NCI-H1417 (cell line): ENCODE results near the gene CASP6.
"Not testable (repeated sequence)": the region's sequence is repeated elsewhere in the genome, so short reads cannot be mapped to it uniquely, and the experiment has no call there.

Experiments
- DNase-seq, 3 experiments: peaks; one replicate each; lab custom pipeline; 2025; lab: John Stamatoyannopoulos, UW

CASP6 gene

DNA sequence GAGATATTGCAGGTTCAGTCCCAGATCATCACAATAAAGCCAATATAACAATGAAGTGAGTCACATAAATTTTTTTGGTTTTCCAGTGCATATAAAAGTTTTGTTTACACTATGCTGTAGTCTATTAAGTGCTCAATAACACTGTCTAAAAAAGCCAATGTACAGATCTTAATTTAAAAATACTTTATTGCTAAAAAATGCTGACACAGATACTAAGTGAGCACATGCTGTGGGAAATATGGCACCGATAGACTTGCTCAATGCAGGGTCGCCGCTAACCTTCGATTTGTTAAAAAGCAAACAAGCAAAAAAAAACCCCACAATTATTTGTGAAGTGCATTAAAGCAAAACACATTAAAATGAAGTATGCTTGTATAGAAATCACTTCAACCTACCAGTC, 16.4 kb upstream of the CASP6 start:
- no peak for DNase-seq

- no peak for DNase-seq
Observed at GRCh38 chr4:109718759-109719158, 15.5 kb upstream of the CASP6 start.

GRCh38 chr4:109713500-109713899, 10.3 kb upstream of the CASP6 start:
- DNase-seq: no peak

DNA sequence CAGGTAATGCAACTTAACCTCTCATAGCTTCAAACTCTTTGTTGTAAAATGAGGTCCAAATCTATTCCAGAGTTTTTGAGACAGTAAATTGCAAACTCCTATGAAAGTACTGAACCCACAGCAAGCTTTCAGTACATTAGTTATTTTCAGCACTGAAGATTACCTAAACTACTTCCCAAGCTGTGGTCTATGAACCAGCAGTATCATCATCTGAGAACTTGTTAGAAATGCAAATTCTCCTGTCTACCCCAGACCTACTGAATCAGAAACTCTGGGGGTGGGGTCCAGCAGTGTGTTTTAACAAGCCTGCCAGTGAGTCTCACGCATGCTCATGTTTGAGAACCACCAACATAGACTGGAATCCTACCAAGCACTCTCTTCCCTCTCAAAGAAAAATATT, 5.7 kb upstream of the CASP6 start:
- no peak for DNase-seq

DNA sequence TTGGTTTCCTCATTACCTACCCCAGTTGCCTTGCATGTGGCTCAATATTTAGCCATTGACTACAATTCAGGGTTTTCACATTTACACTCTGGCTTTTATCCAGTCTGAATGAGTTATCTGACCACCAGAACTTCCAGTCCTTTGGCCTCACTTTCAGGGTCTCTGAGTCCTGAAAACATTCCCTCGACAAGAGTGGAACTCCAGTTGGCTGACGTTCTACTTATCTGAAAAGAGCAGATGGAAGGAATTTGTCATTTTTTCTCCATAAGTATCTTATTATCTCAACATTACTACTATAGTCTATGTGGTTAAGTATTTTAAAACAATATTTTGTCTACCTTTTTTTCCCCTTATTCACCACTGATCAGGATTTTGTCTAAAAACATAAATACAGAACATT, 5.2 kb upstream of the CASP6 start:
- no peak for DNase-seq

GRCh38 chr4:109703664-109704361, 568 bp upstream of the CASP6 start:
- peak in 2 of 3 experiments; percentile 36 to 65 for DNase-seq

DNA sequence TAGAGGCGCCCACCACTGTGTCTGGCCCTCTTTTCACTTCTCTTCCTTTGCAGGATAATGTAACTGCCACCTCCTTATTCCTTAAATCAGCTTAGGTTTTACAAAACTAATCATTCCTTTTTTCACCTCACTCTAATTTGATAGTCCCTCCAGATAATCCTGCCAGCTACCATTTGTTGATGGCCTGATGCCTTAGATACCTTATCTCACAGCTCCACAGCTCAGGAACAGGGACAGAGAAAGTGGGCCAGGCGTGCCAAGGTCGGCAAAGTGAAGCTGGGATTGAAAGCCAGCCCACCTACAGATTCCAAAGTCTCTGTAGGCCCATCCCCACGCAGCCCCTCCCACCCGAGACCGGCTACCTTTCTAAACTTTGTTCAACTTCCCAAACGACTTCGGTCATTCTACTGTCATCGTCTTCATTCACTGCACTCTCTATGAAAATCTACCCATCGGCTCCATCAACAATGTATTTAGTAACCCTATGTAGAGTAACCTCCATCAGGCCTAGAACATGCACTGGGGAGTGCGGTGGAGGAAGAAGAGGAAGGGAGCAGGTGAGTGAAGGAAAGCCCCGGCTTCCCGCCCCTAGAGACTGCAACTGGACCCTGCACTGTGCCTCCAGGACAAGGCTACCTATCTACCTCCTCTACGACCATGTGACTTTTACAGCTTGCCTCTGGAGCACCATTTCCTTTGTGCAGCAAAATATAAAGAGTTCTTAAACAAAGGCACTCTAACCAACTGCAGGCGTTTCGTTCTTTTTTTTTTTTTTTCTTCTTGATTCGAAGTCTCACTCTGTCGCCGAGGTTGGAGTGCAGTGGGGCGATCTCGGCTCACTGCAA, 1.5 kb downstream of the CASP6 start:
- peak in 2 of 3 experiments; percentile 43 to 71 for DNase-seq

DNA sequence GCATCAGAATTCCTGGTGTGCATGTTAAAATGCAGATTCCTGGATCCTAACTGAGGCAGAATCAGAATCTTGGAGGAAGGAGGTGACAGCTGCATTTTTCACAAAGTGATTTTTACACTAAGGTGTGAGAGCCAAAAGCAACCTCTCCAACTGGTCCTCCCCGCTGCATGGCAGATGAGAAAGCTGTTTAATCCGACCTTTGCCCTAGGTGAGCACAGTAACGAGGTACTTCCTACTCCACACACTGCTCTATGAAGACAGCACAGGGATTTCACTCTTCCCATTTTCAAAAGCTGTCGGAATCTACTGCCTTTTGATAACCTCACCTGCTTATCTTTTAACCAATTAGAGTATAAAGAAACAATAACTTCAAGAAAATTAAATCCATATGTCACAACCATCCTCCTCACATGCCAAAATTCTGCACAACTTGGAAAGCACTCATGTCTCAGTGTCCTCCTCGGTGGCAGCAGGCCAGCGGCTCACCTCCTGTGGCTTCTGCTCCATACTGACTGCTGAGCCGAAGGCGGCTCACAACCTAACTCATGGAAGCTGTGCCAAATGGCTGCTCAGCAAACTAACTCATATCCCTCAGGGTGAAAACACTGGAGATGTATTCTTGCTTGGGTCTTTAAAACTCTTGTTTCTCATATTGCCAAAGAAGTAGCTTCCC, 3.6 kb downstream of the CASP6 start:
- DNase-seq: no peak

GRCh38 chr4:109698656-109699055, 4.6 kb downstream of the CASP6 start:
- DNase-seq: no peak

DNA sequence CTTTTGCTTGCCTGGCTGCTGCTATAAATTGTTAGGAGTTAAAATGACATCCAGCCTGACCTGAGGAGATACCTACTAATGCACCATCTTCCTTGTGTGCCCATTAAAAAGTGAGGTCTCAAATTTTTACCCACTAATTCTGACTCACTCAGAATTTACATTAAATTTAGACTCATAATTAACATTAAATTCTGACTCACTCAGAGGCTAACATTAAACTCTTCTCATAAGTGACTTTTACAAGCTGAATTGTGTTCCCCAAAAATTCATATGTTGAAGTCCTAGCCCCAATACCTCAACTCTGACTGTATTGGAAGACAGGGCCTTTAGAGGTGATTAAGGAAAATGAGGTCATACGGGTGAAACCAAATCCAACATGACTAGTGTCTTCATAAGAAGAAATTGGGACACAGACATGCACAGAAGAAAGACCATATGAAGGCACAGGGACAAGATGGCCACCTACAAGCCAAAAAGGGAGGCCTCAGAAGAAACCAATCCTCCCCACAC, 11.8 kb downstream of the CASP6 start:
- DNase-seq: no peak

DNA sequence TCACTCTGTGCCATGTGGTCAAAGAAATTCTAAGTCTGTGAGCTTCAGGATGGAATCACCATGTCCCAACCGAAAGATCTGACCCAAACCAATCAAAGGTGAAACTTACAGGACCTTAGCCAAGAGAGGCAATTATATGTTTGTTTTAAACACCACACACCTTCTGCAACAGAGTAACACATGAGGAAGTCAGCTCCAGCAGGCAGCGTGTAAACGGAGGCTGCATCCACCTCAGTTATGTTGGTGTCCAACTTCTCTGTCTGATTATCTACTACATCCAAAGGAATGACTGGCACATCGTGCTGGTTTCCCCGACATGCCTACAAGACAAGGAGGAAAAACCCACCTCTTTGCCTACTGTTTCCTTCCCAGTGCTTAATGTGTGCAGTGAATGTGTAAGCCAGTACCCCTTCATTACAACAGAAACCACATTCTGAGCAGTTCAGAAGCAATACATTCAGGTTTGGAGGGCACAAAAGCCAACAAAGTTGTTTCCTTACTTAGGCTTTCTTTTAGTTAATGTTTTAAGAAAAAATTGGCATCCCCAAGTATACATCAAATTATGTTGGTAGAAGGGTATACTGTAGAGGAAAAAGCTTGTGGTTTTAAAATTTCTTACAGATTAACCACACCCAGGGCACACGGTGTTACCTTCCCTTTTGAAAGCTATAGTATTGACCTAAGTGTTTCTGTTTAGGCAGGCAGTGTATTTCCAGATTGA, 12.4 kb downstream of the CASP6 start:
- DNase-seq: no peak

DNA sequence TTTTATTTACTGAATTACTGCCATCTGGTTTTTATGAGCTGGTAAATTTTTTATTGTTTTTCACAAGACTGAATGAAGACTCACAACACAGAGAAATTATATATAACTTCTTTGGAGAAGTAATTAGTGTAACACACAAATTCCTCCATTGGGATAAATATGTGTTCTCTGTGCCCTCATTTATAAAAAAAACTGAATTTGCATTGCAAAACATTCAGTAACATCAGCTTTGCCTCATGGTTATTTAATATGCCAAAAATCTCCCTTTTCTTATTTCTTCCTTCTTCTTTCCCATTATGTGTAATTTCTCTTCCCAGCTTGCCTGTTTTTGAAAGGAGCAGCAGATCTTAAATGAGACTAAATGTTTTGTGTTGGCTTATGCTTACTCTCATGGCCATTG, 18.5 kb downstream of the CASP6 start:
- DNase-seq: no peak

DNA sequence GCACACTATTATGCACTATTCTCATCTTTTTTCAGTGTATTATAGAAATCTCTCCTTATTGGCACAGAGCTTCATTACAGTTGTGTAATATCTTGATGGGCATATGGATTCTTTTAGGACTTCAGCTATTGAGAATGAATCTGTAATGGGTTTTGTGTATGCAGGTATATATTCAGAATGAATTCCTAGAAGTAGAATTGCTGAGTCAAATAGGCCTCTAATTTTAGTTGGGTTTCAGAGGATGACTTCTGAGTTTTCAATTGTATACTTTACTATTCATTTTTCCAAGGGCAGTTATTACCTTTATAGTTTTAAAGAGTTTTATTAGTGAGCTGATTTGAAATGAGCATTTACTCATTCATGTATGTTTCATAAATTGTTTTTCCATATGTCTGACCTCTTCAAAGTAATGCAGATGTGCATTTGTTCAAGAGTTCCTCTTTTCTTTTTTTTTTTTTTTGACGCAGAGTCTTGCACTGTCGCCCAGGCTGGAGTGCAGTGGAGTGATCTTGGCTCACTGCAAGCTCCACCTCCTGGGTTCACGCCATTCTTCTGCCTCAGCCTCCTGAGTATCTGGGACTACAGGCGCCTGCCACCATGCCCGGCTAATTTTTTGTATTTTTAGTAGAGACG, 19.5 kb downstream of the CASP6 start:
- no peak for DNase-seq

DNA sequence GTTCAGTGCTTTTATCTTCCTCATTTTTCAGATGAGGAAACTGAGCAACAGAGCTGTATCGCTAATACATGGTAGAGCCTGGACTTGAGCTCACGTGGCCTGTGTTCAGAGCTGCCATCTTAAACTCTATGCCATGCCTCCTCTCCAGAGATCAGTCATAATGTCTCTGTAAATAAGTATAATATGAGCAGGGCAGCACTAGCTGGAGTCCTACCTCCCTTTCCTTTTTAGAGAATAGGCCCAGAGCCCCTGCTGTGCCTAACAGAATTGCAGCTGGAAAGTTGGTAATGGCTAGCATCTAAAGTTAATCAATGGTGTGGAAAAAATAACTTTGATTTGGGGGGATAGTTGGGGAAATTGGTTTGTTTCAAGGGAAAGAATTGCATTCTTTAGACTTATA, 20.4 kb downstream of the CASP6 start:
- no peak for DNase-seq

DNA sequence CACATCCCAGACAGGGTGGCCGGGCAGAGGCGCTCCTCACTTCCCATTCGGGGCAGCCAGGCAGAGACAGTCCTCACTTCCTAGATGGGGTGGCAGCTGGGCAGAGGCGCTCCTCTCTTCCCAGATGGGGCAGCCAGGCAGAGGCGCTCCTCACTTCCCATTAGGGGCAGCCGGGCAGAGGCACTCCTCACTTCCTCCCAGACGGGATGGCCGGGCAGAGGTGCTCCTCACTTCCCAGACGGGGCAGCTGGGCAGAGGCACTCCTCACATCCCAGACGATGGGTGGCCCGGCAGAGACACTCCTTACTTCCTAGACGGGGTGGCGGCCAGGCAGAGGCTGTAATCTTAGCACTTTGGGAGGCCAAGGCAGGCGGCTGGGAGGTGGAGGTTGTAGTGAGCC, 24.3 kb downstream of the CASP6 start:
- not testable (repeated sequence) for DNase-seq

- DNase-seq: not testable (repeated sequence)
Observed at GRCh38 chr4:109678472-109678871, 24.8 kb downstream of the CASP6 start.

GRCh38 chr4:109676886-109677285, 26.4 kb downstream of the CASP6 start:
- no peak for DNase-seq

DNA sequence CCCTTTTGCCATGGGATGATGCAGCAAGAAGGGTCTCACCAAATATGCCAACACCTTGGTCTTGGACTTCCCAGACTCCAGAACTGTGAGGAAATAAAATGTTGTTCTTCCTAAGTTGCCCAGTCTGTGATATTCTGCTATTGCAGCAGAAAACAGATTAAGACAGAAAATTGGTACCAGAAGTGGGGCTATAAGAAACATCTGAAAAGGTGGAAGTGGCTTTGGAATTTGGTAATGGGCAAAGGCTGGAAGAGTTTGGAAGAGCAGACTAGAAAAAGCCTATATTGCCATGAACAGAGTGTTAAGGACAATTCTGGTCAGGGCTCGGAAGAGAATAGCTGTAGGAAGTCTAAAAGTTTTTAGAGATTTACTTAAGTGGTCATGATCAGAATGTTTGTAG, 27.4 kb downstream of the CASP6 start:
- DNase-seq: no peak

DNA sequence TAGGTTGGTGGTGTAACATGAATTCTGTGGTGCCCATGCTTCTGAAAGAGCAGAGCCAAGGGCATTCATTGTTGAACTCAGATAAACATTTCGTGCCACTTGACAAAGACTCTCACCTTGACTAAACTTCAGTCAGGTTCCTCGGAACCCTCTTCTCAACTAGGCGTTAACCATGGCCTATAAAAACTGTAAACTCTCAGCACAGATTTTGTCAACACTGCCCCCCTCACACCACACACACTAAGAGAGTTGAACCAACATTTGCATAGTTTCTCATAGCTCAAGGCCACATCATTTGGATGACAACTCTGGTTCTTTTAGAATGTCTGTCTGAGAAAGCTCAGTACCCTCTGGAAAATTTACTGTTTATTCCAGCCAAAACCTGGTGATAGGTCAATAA, 28.1 kb downstream of the CASP6 start:
- no peak for DNase-seq

GRCh38 chr4:109673303-109673702, 29.9 kb downstream of the CASP6 start:
- DNase-seq: no peak

DNA sequence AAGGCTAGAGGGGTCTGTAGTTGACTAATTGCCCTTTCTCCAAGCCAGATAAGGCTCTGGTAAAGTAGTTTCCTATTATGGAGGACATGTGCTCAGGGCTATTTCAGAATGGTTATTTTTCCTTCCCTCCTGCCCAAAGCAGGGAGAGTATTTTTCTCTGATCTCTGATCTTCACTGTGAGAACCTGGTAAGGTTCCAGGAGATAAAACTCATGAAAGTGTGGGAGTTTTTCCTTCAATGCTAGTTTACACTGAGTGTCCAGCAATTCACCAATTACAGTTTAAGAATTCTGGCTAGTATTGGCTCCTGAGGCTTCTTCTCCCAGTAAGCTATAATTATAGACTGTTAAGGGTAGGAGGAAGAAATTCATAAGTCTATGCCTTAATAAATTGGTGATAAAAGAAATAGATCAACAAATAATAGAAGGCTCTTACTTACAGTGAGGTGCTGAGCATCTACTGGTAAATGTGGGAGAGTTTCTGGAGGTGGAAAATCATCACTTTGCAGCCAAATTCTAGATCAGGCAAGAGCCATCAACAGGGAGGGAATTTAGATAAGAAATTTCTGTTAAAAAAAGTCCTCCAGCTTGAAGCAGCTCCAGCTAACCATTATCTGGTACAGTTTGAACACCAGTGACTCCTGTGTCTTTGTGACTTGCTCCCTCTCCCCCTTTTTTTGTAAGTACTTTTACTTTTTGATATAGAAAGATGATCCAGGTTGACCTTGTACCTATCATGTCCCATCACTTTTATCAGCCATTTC, 30.9 kb downstream of the CASP6 start:
- DNase-seq: no peak
